RKO (cell line): ENCODE measurements around the gene DDAH1.
A peak's percentile ranks its signal among the peaks of the same experiment; 100 is the strongest.

Experiments used
- DNase-seq: peaks from one replicate; pipeline ENCODE4 v3.0.0-alpha.2; 2016; ENCODE audit warnings: low spot score

DDAH1 gene

DNA sequence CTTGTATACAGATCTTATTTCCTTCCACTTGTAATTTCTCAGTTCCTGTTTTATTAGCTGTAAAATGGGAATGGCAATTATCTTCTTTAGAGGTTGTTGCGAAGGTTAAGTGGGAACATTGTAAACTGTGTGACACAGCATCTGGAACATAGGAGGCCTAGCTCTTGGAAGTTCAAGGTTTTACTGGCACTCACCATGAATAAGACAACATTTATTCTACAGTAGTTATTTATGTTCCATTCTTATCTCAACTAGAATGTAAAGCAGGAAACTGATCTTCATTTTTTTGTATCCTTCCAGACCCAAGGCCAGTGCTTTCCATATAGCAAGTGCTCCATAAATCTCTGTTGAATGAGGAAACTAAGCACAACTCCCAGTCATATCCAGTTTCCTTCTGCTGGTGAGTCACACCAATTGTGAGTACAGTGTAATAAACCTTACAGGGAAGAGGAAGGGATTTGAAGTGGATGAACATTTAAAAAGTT, 189.9 kb downstream of the DDAH1 start:
- DNase-seq = peak; percentile 95

DNA sequence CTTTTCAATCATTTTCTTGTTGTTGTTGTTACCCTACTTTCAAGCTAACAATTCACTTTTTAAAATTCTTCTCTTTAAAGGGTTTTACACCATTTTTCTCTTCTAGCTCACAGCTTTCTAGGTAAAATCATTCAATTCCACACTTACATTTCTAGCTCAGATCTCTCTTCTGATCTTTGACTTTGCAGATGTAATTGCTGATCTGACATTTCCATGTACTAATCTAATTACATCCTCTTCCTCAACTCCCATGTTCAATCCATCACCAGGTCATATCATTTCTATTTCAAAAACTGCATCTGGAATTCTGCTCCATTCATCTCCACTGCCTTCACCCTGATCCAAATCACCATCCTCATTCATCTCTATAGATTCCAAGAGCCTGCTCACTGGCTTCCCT, 191.6 kb downstream of the DDAH1 start:
- no peak for DNase-seq

DNA sequence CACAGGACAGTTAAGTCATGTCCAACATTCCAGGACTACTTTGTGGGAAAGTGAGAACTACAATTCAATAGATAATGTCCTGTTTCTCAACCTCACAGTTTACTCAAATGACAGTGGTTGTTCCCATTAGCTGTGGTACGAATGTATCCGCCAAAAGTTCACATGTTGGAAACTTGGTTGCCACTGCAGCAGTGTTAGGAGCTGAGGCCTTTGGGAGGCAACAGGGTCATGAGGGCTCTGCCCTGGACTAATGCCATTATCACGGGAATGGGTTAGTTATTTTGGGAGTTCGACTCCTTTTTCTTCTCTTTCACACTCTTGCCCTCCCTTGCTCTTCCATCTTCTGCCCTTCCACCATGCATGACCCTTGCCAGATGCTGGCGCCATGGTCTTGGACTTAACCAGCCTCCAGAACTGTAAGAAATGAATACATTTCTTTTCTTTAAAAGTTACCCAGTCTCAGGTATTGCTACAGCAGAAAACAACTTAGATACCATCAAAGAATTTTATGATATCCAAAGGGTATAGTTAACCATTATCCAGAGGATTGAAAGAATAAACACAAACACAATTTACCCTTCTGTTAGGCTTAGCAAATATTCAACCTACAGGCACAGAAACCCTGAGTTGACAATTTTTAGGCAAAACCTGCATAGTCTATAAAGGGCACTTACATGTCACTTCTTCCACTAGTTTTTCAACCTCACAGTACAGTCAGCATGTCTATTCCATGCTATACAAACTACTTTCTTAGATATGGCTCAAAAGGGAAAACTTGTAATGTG, 196.0 kb downstream of the DDAH1 start:
- no peak for DNase-seq
